Measurements from ENCODE around the gene FOXO3.

GRCh38 chr6:108594640-108595039 lies 33.9 kb downstream of the FOXO3 start:
- TF ChIP-seq CTCF (IDR thresholded peaks at IDR 0.05) (no peak), EP300 (IDR thresholded peaks at IDR 0.05; ENCODE audit: low read depth) (no peak), POLR2A (IDR thresholded peaks at IDR 0.05) (no peak), POLR2AphosphoS5 (IDR thresholded peaks at IDR 0.05) (no peak)
